ENCODE results near the gene CD34.

The CD34 gene

GRCh38 chr1:207871117-207871649, 39.7 kb downstream of the CD34 start:
- no peak for DNase-seq

- DNase-seq: no peak
These were observed 40.5 kb downstream of the CD34 start for GRCh38 chr1:207870306-207871031.

GRCh38 chr1:207869859-207870258, 41.1 kb downstream of the CD34 start:
- DNase-seq: no peak

- peak; percentile 93 for DNase-seq
These were observed 41.9 kb downstream of the CD34 start for GRCh38 chr1:207868774-207869721.

GRCh38 chr1:207868251-207868773, 42.6 kb downstream of the CD34 start:
- peak; percentile 47 for DNase-seq

- DNase-seq: no peak
These were observed 43.5 kb downstream of the CD34 start for GRCh38 chr1:207867136-207868109.

- DNase-seq: no peak
These were observed 44.3 kb downstream of the CD34 start for GRCh38 chr1:207866471-207867135.

GRCh38 chr1:207863893-207864535, 46.9 kb downstream of the CD34 start:
- no peak for DNase-seq

GRCh38 chr1:207862241-207862787, 48.6 kb downstream of the CD34 start:
- DNase-seq: no peak

- DNase-seq: no peak
These were observed 49.3 kb downstream of the CD34 start for GRCh38 chr1:207861442-207862177.

GRCh38 chr1:207860531-207860930, 50.4 kb downstream of the CD34 start:
- DNase-seq: no peak

GRCh38 chr1:207858806-207859205, 52.1 kb downstream of the CD34 start:
- no peak for DNase-seq

- DNase-seq: no peak
These were observed 52.6 kb downstream of the CD34 start for GRCh38 chr1:207858281-207858680.

GRCh38 chr1:207857447-207857846, 53.5 kb downstream of the CD34 start:
- no peak for DNase-seq

- no peak for DNase-seq
These were observed 54.5 kb downstream of the CD34 start for GRCh38 chr1:207856276-207857023.

- DNase-seq: no peak
These were observed 56.9 kb downstream of the CD34 start for GRCh38 chr1:207854001-207854400.

GRCh38 chr1:207853372-207853757, 57.6 kb downstream of the CD34 start:
- peak; percentile 19 for DNase-seq

GRCh38 chr1:207852576-207853371, 58.2 kb downstream of the CD34 start:
- no peak for DNase-seq

Measured in eye (tissue), 1 donor.